Activated naive CD4-positive, alpha-beta T cell (primary cell): ENCODE results near the gene ANO8.
A peak's percentile ranks its signal among the peaks of the same experiment; 100 is the strongest.

Experiments used
- DNase-seq, 4 experiments: peaks; one replicate each; lab custom pipeline; 2025; lab: John Stamatoyannopoulos, UW

The ANO8 gene

DNA sequence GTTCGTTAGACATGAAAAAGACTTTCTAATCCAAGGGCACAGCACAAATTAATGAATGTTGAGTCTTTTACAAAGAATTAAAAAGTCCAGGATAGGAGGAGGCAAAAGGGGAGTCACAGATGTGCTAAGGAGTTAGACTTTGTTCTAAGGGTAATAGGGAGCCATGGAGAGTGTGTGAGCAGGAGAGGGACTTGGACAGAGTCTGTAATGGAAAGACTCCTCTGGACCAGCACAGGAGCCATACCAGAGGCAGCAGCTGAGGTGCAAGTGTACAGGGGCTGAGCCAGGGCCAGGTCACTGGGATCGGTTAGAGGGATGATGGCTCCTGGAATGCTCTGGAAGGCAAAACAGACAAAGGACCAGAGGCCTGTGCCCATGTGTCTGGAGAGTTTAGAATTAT, 13.2 kb upstream of the ANO8 start:
- DNase-seq, result no peak

DNA sequence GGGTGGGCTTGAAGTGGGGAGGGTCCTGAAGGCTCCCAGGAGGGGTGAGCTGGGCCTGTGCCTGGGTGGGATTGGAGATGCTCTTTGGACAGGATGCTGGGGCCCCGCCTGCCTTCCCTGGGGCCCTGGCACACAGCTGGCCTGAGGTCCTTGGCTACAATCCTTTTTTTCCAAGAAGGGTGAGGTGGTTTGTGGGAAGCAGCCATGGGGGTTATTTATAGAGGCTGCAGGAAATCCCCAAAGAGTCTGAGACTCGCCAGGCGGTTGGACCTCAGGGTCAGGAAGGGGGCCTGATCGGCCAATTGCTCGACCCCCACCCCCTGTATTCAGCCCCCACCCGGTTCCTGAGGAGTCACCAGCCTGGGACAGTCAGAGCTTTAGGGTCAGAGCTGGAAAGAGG, 12.7 kb upstream of the ANO8 start:
- no peak for DNase-seq

DNA sequence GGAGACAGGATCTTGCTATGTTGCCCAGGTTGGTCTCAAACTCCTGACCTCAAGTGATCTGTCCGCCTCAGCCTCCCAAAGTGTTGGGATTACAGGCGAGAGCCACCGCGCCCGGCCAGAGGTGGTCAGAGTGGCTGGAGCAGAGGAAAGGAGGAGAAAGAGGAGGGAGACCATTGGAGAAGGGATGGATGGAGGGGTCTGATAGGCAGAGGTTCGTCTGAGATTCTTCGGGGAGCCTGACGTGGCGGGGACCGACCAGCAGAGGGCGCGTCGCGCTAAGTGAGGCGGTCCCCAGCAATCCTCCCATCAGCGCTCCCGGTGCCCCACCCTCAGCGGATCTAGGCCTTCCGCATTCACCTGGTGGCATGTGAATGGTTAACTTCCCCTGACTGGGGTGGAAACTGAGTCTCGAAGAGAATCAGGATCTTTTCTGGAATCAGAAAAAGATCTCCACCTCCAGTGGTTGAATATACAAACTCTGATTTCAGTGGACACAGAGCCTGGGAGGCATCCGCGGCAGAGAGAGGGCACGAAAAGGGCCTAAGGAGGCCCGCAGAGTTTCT, 11.5 kb upstream of the ANO8 start:
- DNase-seq, result peak; percentile 58 to 73 (median 68)

DNA sequence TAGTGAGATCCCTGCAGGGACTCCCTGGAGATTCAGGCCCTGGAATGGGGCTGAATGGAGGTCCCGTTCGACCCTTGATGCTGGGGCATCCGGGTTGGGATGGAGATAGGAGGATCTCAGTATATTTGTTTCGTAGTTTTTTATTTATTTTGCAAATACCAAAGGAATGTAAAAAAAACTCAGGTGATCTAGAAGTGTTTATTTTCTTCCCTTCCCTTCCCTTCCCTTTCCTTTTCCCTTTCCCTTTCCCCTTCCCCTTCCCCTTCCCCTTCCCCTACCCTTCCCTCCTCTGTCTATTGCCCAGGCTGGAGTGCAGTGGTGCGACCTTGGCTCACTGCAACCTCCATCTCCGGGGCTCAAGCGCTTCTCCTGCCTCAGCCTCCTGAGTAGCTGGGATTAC, 7.2 kb upstream of the ANO8 start:
- DNase-seq, result no peak

DNA sequence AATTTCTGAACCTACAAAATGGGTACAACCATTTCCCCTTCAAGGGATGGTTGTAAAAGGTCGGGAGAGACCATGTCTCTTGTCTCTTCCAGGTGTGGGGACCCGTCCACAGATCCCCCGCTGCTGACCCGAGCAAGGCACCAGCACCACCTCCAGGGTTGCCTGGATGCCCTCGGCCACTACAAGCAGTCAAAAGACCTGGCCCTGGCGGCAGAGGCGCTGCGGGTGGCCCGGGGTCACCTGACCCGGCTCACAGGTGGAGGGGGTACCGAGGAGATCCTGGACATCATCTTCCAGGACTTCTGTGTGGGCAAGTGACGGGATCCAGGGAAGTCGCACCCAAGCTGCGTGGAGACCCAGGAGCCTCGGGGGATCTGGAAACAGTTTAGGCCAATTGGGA, 6.7 kb upstream of the ANO8 start:
- no peak for DNase-seq

DNA sequence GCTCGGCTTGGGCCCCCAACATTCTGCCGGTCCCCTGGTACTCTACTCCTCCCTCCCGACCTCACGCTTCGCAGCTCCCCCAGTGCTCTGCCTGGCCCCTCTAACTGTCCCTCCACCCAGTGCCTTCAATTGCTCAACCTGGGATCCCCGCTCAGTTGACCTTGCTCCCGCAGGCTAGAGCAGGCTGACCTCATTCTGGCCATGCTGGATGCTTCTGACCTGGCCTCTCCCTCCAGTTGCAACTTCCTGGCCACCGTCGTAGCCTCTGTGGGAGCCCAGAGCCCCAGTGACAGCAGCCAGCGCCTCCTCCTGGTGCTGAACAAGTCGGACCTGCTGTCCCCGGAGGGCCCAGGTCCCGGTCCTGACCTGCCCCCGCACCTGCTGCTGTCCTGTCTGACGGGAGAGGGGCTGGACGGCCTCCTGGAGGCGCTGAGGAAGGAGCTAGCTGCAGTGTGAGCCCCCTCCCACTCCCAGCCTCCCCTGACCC, 6.3 kb upstream of the ANO8 start:
- DNase-seq, result no peak

DNA sequence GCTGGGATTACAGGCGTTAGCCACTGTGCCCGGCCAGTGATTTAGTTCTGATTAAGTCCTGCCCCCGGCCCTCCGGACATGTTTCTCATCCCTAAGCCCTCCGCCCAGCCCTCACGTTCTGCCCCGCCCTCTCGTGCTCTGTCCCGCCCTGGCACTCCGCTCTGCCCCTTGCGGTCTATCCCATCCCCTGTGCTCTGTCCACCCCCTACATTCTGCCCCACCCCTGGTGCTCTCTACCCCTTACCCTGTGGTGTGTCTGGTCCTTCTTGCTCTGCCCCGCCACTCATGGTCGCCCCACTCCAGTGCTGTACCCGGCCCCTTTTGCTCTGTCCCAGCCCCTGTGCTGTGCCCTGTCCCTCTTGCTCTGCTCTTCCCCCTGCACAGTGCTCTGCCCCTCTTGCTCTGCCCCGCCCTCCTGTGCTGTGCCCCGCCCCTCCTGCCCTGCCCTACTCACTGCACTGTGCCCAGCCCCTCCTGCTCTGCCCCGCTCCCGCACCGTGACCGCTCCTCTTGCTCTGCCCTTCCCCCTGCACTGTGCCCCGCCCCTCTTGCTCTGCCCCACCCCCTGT, 5.7 kb upstream of the ANO8 start:
- DNase-seq, result no peak

DNA sequence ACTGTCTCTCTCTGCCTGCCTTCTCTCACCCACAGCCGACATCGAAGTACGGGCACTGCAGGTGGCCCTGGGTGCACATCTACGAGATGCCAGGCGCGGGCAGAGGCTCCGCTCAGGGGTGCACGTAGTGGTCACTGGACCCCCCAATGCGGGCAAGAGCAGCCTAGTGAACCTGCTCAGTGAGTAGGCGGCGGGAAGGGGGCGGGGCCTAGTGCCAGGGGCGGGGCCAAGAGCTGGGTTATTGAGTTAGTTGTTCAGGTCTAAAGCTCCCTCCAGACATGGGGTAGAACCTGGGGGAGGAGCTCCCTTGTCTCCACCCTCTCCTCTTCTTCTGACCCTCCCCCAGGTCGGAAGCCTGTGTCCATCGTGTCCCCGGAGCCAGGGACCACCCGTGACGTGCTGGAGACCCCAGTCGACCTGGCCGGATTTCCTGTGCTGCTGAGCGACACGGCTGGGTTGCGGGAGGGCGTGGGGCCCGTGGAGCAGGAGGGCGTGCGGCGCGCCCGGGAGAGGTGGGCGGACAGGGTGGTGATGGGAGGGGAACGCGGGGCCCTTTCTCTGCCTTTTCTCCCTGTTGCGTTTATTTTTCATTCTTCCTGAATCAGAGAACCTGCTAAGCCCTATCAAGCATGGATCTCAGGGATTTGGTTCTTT, 4.6 kb upstream of the ANO8 start:
- DNase-seq, result peak in 1 of 4 experiments; percentile 12

DNA sequence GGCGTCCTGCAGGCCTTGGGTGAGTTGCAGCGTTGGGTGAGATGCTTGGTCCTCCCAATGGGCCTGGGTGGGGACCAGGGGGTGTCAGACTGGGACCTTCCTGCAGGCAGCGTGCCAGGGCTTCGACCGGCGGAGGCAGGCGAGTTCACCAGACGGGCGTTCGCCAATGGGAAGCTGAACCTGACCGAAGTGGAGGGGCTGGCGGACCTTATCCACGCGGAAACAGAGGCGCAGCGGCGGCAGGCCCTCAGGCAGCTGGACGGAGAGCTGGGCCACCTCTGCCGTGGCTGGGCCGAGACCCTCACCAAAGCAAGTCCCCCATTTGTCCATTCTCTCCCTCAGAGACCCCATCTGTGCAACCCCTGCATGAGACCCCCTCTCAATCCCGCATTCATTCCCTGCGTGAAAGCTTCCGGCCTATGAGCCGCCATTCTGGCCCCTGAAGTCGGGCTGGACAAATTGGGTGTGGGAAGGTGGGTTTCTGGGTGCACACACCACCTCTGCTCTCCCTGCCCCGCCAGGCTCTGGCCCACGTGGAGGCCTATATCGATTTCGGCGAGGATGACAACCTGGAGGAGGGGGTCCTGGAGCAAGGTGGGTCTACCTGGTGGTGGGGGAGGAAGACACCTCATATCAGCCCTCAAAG, 3.9 kb upstream of the ANO8 start:
- no peak for DNase-seq

DNA sequence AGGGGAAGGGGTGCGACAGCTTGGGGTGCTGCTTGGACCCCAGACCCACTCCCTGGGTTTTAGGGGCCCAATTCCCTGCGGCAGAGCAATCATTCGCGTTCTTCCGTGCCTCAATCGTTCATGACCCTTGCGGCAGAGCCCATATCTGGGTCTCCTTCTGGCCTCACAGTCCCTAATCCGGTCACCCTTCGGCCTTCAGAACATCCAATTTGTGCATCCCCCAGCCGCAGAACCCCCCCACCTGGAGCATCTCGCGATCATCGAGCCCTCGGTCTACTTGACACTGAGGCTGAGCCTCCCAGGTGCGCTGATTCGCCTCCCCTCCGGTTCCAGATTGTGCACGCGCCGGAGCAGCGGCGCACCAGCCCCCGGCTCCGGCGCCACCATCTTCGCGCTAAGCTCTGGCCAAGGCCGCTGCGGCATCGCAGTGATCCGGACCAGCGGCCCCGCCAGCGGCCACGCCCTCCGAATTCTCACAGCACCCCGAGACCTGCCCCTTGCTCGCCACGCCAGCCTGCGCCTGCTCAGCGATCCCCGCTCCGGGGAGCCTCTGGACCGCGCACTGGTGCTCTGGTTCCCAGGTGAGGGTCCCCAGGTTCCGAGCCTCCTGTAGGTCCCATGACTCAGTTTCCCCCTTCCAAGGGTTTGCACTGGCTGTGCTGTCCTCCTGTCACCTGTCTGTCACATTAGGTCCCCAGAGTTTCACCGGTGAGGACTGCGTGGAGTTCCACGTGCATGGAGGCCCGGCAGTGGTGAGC, 3.2 kb upstream of the ANO8 start:
- peak in 1 of 4 experiments; percentile 44 for DNase-seq

DNA sequence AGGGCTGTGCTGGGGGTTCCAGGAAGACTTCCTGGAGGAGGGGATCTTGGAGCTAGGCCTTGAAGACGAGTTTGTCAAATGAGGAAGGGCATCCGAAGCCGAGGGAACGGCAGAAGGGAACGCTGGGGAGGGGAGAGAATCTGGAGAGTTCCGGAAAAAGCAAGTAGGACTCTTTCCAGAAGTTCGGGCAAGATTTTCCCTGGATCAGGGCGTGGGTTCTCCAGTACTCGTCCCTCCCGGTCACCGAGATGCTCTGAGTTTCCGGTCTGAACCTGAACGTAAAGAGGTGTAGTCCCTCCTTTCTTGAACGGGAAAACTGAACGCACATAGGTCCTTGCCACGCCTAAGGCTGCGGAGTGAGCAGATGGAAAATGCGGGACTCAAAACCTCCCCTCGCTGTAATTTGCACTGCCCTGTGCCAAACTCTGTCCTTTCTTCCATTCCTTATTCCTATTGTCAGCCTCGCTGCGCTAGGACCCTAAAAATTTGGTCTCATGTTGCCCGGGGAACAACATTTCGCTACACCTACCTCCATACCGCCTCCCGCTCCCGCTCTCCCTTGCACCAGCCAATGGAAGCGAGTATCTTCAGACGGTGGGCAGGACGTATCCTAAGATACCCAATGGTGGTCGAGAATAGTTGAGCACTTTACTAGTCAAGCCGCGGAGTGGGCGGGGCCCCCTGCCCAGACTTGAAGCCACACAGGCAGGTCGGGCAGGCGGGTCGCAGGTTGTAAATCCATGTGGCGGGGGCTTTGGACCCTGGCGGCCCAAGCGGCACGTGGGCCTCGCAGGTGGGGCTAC, 2.4 kb upstream of the ANO8 start, which contains the start of gene GTPBP3:
GTPBP3 (plus strand) TSS at position 682 of the 803 bp plus-strand sequence; CDS start at position 741, 59 bp downstream.
- DNase-seq, result peak; percentile 75 to 95 (median 90)

DNA sequence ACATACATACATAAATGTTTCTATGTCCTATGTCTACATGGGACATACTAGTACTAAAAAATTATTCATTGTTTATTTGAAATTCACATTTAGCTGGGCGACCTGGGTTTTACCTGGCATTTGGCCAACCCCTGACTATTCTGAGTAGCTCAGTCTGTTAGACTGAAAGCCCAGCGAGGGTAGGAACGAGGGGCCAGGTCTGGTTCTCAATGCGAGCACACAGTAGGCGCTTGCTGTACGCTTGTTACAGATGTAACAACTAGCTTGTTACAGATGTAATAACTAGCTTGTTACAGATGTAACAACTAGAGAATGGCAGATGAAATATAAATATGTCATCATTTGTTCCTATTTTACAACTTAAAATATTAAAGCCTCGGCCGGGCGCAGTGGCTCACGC, 920 bp upstream of the ANO8 start:
- DNase-seq, result no peak

DNA sequence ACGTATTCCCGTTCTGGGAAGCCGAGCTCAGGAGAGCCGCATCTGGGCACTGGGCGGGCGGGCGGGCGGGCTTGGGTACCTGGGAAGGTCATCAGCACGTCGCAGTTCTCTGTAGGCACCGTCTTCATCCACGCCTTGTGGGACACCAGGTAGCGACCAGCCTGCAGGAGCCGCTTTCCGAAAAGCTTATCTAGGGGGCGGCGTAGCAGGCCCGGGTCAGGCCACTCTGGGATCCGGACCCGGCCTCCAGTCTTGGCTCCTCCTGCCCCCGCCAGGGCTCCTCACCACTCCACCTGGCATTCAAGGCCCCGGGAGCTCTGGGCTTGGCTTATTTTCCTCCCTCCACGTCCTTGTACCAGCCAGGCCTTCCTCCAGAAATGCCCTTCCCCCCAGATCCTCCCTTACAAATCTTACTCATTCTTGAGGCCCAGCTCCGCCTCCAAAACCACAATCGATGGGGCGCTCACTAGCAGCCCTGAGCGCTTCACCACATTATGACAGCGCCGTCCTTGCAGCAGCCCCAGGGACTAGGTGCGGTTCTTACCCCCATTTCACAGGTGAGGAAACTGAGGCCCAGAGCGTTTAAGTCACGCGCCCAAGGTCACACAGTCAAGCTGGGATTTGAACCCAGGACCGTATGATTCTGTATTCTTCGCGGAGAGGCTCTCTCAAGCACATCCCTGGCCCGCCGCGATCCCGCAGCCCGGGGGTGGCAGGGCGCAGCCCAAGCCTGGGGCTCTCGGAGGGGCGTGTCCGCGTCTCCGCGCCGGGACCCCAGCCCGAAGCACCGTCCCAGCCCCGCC, 843 bp downstream of the ANO8 start:
- DNase-seq, result peak in 3 of 4 experiments; percentile 29 to 64 (median 45)

DNA sequence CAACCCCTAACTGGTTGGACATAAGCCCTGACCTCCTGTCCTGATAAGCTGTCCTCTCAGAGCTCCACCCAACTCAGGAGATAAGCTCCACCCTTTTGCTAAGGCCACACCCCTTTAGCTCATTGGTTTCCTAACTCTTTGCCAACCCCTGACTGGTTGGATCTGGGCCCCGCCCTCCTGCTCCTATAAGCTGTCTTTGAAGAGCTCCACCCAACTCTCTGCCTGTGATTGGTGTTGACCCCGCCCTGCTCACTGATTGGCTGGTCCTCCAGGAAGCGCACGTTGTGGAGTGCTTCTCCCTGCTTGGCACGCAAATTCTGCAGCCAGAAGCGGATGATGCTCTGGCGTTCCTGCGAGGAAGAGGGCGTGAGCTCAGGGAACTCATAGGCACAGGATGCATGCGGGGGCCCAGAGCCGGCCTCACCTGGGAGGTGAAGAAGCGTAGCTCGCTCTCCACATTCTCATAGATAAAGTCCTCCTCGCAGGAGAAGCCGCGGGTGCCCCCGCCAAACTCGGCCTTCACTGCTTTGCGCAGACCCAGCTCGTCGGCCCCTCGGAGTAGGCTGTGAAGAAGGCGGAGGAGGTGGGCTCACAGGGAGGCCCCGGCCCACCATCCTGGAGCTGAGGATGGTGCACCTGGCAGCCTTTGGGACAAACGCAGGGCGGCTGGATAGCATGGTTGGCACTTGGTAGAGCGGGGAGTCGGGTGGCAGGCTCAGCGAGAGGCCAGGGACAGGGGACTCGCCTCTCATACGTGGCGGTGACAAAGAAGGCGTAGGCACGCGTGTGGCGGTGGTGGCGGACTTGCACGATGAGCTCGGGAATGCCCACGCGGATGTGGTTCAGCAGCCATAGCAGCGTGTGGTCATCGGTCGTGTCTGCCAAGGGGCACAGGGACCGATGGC, 1.7 kb downstream of the ANO8 start:
- no peak for DNase-seq

DNA sequence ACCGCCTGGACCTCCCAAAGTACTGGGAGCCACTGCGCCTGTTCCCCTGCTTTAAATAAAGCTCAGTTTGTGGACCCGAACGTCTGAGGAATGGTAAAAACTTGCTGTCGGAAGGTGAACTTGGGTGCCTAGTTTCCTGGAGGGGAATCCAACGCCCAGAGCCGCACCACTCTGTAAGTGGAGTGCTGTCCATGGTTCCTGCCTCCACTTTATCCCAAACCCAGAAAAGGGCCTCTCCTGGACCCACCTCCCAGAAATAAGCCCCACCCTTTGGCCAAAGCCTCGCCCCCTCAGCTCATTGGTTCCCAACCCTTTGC, 2.3 kb downstream of the ANO8 start:
- DNase-seq, result no peak

DNA sequence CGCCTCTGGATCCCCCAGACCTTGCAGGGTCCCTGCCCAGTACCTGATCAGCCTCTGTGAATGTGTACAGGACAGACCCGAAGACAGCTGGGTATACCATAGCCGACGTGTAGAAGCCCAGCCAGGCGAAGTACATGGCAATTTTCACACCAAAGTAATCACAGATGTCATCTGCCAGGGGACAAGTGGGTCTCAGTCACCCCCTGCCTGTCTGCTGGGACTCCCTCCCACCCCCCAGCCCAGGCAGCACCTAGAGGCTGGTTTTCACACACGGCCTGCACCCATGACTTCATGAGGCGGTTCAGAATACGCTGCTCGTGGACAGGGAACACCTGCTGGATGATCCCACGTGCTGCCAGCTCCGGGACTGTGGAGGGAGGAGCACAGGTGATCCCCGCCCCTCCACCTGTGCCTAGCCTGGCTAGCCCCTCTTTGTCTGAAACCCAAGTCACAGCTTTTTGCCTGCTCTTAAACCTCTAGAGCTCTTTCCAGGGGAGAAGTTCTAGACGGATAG, 3.6 kb downstream of the ANO8 start:
- no peak for DNase-seq

DNA sequence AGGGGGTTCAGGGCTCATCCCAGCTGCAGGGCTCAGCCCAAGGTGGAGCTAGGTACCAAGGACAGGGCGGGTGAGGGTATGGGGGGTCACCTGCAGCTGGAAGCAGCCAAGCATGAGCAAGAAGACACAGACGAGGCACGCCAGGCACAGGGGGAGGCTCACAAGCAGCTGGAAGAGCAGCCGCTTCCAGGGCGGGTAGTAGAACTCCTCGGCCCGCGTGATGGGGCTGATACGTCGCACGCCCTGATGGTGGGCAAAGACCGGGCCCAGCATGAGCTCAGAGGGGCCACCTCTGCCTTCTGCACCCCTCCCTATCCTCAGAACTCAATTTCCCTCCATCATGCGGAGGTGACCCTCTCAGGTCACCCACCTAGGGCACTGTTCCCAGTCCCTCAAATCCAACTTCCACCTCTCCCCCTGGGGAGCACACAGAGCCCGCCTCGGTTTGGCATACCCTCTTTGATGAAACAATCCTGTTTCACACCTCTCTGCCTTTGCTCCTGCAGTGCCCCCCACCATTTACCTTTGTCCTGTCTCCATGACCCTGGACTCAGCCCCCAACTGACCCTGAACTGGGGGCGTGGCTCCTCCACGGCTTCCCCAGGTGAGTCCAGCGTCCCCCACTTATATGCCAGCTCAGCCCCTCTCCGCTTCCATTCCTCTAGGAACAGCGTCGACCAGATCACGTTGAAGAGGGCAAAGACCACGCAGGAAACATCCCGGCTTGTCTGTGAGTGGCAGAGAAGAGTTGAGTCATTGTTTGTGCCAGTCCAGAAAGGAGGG, 4.2 kb downstream of the ANO8 start:
- no peak for DNase-seq
